ENCODE data around the gene MS4A6A.
"Not testable (repeated sequence)": the region's sequence is repeated elsewhere in the genome, so short reads cannot be mapped to it uniquely, and the experiment has no call there.

Gene MS4A6A

GRCh38 chr11:60164550-60165075 lies 18.3 kb downstream of the MS4A6A start:
- H3K4me3 ChIP-seq (ENCODE audit: low read length), result no peak overlapping the region
- TF ChIP-seq CTCF (conservative IDR thresholded peaks at IDR 0.05; ENCODE audit: low read depth, low read length), result no peak
- DNase-seq (ENCODE audit: low read depth), result no peak

GRCh38 chr11:60161766-60162165 lies 21.1 kb downstream of the MS4A6A start:
- no peak for DNase-seq (ENCODE audit: low read depth)
- no peak for TF ChIP-seq CTCF (conservative IDR thresholded peaks at IDR 0.05; ENCODE audit: low read depth, low read length)
- no peak overlapping the region for H3K4me3 ChIP-seq (ENCODE audit: low read length)

GRCh38 chr11:60161107-60161506 lies 21.8 kb downstream of the MS4A6A start:
- no peak for DNase-seq (ENCODE audit: low read depth)
- no peak overlapping the region for H3K4me3 ChIP-seq (ENCODE audit: low read length)
- no peak for TF ChIP-seq CTCF (conservative IDR thresholded peaks at IDR 0.05; ENCODE audit: low read depth, low read length)

- TF ChIP-seq CTCF (conservative IDR thresholded peaks at IDR 0.05; ENCODE audit: low read depth, low read length), result no peak
- H3K4me3 ChIP-seq (ENCODE audit: low read length), result no peak overlapping the region
- DNase-seq (ENCODE audit: low read depth), result no peak
Measured at GRCh38 chr11:60159868-60160267, 23.0 kb downstream of the MS4A6A start.

- TF ChIP-seq CTCF (conservative IDR thresholded peaks at IDR 0.05; ENCODE audit: low read depth, low read length), result no peak
- no peak for DNase-seq (ENCODE audit: low read depth)
Measured at GRCh38 chr11:60159284-60159683, 23.6 kb downstream of the MS4A6A start.

GRCh38 chr11:60158636-60159035 lies 24.2 kb downstream of the MS4A6A start:
- DNase-seq (ENCODE audit: low read depth), result no peak
- no peak overlapping the region for H3K4me3 ChIP-seq (ENCODE audit: low read length)
- TF ChIP-seq CTCF (conservative IDR thresholded peaks at IDR 0.05; ENCODE audit: low read depth, low read length), result no peak

More at GRCh38 chr11:60159284-60159683, 23.6 kb downstream of the MS4A6A start:
- no peak overlapping the region for H3K4me3 ChIP-seq (ENCODE audit: low read length)

- no peak overlapping the region for H3K4me3 ChIP-seq (ENCODE audit: low read length)
- DNase-seq (ENCODE audit: low read depth), result no peak
- TF ChIP-seq CTCF (conservative IDR thresholded peaks at IDR 0.05; ENCODE audit: low read depth, low read length), result no peak
Measured at GRCh38 chr11:60155931-60156330, 27.0 kb downstream of the MS4A6A start.

- not testable (repeated sequence) for DNase-seq (ENCODE audit: low read depth)
Measured at GRCh38 chr11:60152727-60153126, 30.2 kb downstream of the MS4A6A start.

More at GRCh38 chr11:60152727-60153126, 30.2 kb downstream of the MS4A6A start:
- H3K4me3 ChIP-seq (ENCODE audit: low read length), result not testable (repeated sequence)
